GM21423 (cell line): ENCODE measurements around the gene NSG2.
"Not testable (repeated sequence)": the region's sequence is repeated elsewhere in the genome, so short reads cannot be mapped to it uniquely, and the experiment has no call there.

Experiments used
- ATAC-seq: cut with Tn5 transposase; IDR thresholded peaks from one replicate; pipeline ENCODE4 v1.9.1; 2021; ENCODE audit warnings: mild to moderate bottlenecking, moderate library complexity; ENCODE audit not compliant: unreplicated experiment

NSG2 gene

GRCh38 chr5:174045470-174046025 lies at the start of gene NSG2:
NSG2 (plus strand) TSS chr5:174045706; CDS start chr5:174046756, 1,050 bp downstream.
- peak; percentile 89 for ATAC-seq

DNA sequence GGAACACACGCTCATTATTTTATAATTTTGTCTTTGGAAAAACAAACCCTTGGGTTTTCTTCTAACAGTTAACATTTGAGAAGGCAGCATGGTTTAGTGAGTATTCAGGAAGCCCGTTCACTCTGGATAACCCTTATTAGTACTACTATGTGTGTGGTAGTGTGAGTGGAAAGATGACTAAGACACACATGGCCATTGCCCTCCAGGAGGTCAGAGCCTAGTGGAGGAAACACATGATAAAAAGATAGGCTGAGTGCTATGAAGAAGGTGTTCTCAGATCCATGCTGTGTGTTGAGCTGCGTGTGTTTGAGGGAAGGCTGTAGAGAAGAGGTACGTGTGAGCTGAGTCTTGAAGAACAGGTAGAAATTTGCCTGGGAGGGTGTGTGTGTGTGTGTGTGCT lies 48.2 kb upstream of the NSG2 start:
- ATAC-seq: no peak

- ATAC-seq: no peak
These were observed 47.0 kb upstream of the NSG2 start for GRCh38 chr5:173998531-173998930.

DNA sequence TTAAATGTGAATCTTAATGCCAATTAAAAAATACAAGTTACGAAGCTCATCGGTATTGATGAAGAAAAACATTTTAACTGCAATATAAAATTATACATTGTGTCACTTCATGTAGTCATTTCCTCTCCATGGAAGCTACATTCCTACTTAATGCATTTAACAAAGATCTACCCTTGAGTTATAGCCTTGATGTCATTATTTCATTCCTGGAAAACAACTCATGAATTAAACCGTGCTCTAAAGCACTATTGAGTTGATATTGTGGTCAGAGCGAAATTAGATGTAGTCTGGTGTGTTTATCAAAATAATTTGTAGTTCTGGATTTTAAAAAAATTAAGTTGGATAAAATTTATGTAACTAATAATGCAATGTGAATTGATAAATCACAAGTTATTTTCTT lies 45.4 kb upstream of the NSG2 start:
- ATAC-seq: no peak

- ATAC-seq: no peak
These were observed 41.7 kb upstream of the NSG2 start for GRCh38 chr5:174003795-174004194.

- ATAC-seq: no peak
These were observed 36.6 kb upstream of the NSG2 start for GRCh38 chr5:174008922-174009321.

GRCh38 chr5:174010365-174010764 lies 35.1 kb upstream of the NSG2 start:
- ATAC-seq: no peak

- ATAC-seq: no peak
These were observed 34.1 kb upstream of the NSG2 start for GRCh38 chr5:174011441-174011840.

DNA sequence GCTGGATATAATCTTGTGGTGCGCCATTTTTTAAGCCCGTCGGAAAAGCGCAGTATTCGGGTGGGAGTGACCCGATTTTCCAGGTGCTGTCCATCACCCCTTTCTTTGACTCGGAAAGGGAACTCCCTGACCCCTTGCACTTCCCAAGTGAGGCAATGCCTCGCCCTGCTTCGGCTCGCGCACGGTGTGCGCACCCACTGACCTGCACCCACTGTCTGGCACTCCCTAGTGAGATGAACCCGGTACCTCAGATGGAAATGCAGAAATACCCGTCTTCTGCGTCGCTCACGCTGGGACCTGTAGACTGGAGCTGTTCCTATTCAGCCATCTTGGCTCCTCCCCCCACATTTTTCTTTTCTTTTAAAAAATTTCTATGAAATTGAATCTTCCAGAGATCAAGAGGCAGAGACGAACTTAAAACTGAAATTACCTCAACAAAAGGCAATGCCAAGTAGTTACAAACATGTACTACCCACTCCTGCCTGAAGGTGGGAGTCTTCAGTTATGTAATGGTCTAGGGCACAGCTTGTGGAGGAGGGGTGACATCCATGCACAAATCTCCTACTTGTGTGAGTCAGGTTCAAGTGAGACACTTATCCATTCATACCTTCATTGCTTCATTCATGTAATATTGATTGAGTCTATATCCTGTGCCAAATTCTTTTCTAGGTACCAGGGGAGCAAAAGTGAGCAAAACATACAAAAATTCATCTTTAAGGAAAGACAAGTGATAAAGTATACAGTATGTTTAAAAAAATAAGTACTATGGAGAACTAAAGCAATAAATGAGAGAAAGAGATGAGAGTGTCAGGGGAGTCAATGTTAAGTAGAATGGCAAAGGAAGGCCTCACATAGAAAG lies 25.2 kb upstream of the NSG2 start:
- not testable (repeated sequence) for ATAC-seq

DNA sequence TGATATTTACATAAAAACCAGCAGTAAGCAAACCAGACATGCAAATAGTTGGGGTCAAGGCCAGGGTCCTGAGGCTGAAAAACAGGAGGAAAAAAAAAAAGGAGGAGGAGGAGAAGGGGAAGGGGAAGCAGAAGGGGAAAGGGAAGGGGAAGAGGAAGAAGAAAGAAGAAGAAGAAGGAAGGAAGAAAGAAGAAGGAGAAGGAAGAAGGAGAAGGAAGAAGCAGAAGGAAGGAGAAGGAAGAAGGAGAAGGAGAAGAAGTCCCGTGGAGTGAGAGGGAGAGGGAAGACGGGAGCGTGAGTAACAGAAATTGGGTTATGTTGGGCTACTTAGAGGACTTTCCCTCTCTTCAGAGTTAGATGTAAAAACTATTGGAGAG lies 24.6 kb upstream of the NSG2 start:
- no peak for ATAC-seq

DNA sequence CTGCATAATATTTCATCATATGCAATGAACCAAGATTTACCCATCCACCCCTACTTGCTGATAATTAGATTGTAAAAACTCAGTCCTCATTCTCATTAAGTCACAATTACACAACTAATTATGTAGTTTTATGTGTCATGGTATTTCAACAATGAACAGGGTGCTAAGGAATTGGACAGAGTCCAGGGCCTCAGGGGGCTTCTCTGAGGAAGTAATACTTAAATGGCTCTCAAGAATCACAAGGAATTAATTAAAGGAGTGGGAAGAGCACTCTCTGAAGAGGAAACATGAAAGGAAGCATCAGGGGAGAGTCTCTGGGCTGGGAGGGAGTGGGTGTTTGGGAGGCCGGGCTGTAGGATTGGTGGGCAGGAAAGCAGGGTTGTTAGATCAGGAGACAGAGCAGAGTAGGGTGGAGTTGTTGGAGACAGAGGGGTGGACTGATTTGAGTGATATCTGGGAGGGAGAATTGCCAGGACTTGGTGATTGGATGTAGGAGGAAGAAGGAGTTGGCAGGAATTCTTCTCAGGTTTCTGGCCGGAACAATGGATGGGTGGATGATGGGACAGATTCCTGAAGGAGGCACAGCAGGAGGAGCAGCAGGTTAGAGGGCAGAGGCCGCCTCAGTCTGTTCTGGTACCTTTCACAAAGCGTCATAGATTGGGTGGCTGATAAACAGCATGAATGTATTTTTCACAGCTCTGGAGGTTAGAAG lies 23.0 kb upstream of the NSG2 start:
- ATAC-seq: no peak

DNA sequence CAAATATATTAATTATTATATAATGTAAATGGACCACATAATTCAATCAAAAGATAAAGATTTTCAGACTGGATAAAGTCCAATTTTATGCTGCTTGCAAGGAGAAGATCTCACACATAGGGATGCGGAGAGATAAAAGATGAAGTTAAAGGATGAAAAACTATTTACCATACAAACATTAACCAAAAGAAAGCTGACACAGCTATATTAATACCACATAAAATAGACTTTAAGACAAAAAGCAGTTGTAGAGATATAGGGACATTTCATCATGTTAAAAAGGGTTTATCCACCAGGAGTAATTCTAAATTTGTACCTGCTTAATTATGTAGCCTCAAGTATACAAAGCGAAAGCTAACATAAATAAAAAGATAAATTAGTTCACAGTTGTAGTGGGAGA lies 15.2 kb upstream of the NSG2 start:
- no peak for ATAC-seq

DNA sequence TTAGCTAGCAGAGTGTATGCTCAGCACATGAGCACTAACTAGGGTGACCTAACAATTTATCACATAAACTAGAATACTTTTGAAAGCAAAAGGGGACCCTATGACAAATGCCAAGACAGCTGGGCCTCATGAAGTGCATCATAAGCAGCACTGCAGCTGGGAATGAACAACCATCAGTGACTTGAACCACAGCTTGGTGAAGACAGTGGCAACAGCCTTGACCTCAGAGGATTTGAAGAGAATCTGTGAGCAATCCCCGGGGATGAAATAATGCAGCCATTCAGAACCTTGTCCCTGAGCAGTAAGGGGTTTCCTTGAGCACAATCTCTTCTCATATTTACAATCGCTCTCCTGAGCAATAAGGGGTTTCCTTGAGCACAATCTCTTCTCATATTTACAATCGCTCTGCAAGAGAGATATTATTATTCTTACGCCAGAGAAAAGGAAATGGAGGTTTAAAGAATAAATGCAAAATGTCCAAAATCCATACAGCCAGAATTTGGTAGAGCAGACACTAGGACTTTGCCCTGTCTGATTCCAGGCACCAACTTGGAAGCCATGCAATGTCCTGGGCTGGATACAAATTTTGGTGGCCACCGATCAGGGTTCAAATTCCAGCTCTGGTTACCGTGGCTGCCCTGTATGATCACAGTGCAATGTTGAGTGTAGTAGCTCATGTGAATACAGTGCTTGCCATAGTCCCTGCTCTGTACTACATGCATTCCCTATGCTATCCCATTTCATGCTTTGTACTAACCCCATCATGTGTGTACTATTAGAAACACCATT lies 846 bp upstream of the NSG2 start:
- no peak for ATAC-seq

DNA sequence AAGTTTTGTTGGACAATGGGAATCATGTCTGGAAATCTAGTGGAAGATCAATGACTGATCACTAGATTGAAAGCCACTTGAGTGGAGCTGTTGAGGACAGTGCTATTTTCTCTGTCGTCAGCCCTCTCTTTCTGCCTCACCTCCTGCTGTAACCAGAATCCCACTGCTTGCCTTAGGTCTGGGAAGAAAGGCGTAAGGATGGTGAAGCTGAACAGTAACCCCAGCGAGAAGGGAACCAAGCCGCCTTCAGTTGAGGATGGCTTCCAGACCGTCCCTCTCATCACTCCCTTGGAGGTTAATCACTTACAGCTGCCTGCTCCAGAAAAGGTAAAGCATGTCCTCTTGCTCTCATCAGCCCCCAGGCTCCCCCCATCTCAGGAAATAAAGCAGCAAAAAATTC lies 1.1 kb downstream of the NSG2 start:
- ATAC-seq: no peak

DNA sequence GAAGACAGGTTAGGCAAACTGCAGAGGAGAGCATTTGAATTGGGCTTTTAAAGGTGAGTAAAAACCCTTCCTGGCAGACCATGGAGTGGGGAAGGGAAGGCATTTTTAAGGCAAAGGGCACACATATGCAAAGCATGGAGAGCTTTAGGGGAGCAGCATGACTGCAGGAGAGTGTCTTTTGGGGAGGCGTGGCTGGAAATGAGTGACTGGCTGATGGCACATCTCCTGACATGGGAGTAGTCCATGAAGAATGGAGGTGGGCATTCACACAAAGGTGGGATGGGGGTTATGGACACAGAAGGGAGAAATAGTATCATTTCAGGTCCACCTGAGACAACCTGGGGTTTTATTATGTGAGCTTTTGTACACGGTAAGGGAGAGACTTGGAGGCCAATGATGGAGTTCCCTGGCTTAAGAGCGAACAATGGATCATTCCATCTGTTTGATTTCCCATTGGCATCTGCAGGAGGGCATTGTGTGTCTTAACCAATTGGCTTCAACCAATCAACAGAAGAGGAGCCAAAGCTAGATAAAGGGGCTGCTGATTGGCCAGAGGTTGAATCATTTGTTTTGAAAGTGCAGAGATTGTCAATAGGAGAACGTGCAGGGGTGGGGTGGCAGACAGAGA lies 2.1 kb downstream of the NSG2 start:
- ATAC-seq: no peak

DNA sequence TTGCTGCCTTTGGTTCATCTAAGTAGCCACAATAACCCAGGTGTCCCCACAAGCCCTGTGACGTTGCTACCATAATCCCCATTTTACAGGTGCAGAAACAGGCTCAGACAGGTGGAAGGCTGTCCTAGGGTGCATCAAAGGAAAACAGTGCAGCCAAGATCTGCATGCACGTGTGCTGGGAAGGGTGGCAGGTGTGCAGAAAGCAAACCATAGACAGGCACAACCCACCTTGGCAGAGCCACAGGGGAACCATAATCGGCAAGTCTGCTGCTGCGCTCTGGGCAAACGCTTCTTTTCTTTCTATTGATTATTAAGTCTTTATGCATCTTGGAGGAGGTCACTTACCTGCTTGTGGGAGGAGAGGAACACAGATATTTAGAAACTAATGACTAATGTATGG lies 7.1 kb downstream of the NSG2 start:
- no peak for ATAC-seq

DNA sequence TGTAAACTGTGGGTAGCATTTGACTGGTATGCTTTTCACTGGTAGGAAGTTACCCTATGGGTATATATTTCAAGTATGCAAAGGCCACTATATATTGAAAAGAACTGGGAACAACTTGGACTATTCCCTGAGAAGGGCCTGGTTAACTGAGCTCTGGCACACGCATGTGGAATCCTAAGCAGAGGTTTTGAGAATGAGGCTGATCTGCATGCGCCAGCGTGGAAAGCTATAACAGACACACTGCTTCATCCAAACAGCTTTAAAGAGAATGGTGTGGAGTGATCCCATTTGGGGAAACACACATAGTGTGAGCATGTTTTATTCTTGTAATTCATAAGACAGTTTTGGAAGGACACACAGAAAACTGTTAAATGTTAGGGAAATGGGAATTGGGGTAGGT lies 8.4 kb downstream of the NSG2 start:
- ATAC-seq: no peak

DNA sequence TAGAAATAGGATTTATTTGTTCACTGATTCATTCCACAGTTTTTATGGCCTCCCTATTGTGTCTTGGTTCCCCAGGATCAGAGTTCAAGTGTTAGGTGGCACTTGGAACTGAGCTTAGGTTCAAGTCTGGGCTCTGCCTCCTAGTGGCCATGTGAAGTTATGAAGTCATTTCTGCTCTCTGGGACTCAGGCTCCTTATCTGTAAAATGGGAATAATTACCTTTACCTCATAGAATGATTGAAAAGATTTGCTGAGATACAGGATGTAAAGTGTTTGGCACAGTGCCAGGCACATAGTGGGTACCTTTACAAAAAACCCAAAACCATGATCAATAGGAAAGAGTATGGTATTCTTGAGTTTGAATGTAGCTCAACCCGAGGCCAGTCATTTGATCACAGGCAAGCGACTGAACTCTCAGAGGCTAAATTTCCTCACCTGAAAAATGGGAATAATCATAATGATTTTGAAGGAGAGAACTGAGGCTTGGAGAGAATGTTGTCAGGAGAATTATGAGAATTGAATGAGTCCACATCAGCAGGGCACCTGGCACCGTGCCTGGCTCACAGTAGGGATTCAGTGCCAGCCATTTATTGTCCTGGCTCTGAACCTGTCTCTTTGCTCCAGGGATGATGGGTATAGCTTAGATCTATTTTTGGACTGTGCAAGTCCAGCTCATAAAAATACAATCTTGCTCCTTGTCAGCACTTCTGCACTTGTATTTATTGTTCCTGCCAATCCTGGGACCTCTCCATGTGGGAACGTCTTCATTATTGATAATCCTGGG lies 10.8 kb downstream of the NSG2 start:
- no peak for ATAC-seq

- ATAC-seq: no peak
These were observed 11.7 kb downstream of the NSG2 start for GRCh38 chr5:174057206-174057605.
